G401 (cell line): ENCODE data around the gene GEMIN4. TPM values are rescaled to one million over a fixed set of nuclear protein-coding genes. Genes with fewer than 3 reads are reported as not detected.
A peak's percentile ranks its signal among the peaks of the same experiment; 100 is the strongest.
"Not testable (repeated sequence)": the region's sequence is repeated elsewhere in the genome, so short reads cannot be mapped to it uniquely, and the experiment has no call there.

Experiments
- DNase-seq: peaks from one replicate; pipeline ENCODE4 v3.0.0-alpha.2; 2015; ENCODE audit warnings: low spot score
- in situ Hi-C: cut with HindIII; loops from 2 replicates; pipeline ENCODE4 v1.10.0; 2016; ENCODE audit warnings: low sequenced_read_pairs, mixed read lengths
- total RNA-seq: library from RNA; depleted of rRNA; stranded (reverse); fragments of >200 nt; shearing (Covaris generic); gene quantifications from 2 replicates; pipeline ENCODE4 v1.2.3, GENCODE V29; 2014

Gene GEMIN4
- total RNA-seq, 1 experiment from 2014 or later, result 39.9 TPM

GRCh38 chr17:781805-782731, 30.0 kb upstream of the GEMIN4 start, which contains the start of the genes GLOD4 and MRM3:
Gene GLOD4, minus strand, starts transcription at chr17:782280. Its CDS starts 25 bp downstream, at chr17:782255.
Gene MRM3, plus strand, starts transcription at chr17:782353. Its CDS starts 26 bp downstream, at chr17:782379.
- in situ Hi-C loops, result no loop called here

GRCh38 chr17:778096-778495, 26.0 kb upstream of the GEMIN4 start:
- no peak for DNase-seq
- in situ Hi-C loops, result no loop called here

More at GRCh38 chr17:781805-782731, 30.0 kb upstream of the GEMIN4 start, which contains the start of the genes GLOD4 and MRM3:
- DNase-seq, result peak; percentile 85

DNA sequence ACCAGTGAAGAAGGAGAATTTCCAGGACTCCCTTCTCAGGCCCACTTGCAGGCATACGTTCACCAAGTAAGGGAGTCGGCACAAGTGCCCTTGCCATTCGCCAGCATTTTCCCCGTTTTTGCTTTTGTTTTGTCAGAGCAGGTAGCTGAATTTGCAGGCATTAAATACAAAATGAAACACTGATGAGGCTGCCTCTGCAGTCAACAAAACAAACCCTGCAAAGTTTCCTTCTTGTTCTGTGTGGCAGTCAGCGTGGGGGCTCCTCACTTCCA, 22.2 kb upstream of the GEMIN4 start:
- in situ Hi-C loops, result loop anchor here (25.0 kb wide), 1 partner anchor 213 kb away; the partner anchor contains the start of genes NXN and TIMM22
- DNase-seq, result no peak

GRCh38 chr17:773467-774312, 21.6 kb upstream of the GEMIN4 start:
- in situ Hi-C loops, result loop anchor here (25.0 kb wide), 1 partner anchor 214 kb away; the partner anchor contains the start of genes NXN and TIMM22
- no peak for DNase-seq

- in situ Hi-C loops, result loop anchor here (25.0 kb wide), 1 partner anchor 214 kb away; the partner anchor contains the start of genes NXN and TIMM22
- DNase-seq, result no peak
Observed at GRCh38 chr17:773016-773415, 21.0 kb upstream of the GEMIN4 start.

GRCh38 chr17:767076-767475, 15.0 kb upstream of the GEMIN4 start:
- no peak for DNase-seq
- in situ Hi-C loops, result loop anchor here (25.0 kb wide), 1 partner anchor 220 kb away; the partner anchor contains the start of genes NXN and TIMM22

- no peak for DNase-seq
- in situ Hi-C loops, result loop anchor here (25.0 kb wide), 1 partner anchor 227 kb away; the partner anchor contains the start of genes NXN and TIMM22
Observed at GRCh38 chr17:760371-760770, 8.3 kb upstream of the GEMIN4 start.

- in situ Hi-C loops, result loop anchor here (25.0 kb wide), 1 partner anchor 227 kb away; the partner anchor contains the start of genes NXN and TIMM22
- DNase-seq, result no peak
Observed at GRCh38 chr17:759964-760363, 7.9 kb upstream of the GEMIN4 start.

DNA sequence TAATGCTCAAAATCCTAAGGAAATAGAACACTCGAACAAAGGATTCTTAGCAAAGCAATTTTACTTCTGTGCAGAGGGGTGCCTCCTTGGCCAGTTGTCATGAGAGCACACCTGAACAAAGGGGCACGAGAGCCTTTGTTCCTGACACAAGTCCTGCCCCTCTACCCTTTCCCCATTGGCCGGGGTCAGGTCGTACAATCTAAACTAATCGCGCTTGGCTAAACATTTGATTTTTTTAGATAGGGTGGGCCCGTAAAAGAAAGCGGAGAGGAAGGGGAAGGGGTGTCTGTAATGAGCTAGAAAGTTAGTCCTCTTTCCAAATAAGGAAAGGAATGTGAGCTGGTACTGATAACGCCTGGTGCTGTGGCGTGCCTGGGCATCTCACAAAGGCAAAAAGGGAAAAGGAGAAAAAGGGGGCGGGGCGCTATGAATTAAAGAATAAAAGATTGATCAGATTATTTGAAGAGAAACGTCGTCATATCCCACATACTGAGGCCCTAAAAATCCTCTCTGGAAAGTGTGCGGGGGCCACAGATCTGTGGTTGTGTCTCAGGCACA, 4.0 kb upstream of the GEMIN4 start:
- in situ Hi-C loops, result loop anchor here (25.0 kb wide), 1 partner anchor 231 kb away; the partner anchor contains the start of genes NXN and TIMM22

GRCh38 chr17:755319-755961, 3.4 kb upstream of the GEMIN4 start:
- not testable (repeated sequence) for DNase-seq
- in situ Hi-C loops, result loop anchor here (25.0 kb wide), 1 partner anchor 232 kb away; the partner anchor contains the start of genes NXN and TIMM22

More for the DNA sequence above, 4.0 kb upstream of the GEMIN4 start:
- DNase-seq, result not testable (repeated sequence)

- no peak for DNase-seq
- in situ Hi-C loops, result loop anchor here (25.0 kb wide), 1 partner anchor 234 kb away; the partner anchor contains the start of genes NXN and TIMM22
Observed at GRCh38 chr17:753418-753817, 1.4 kb upstream of the GEMIN4 start.

GRCh38 chr17:752620-753219, 656 bp upstream of the GEMIN4 start:
- DNase-seq, result peak; percentile 62

DNA sequence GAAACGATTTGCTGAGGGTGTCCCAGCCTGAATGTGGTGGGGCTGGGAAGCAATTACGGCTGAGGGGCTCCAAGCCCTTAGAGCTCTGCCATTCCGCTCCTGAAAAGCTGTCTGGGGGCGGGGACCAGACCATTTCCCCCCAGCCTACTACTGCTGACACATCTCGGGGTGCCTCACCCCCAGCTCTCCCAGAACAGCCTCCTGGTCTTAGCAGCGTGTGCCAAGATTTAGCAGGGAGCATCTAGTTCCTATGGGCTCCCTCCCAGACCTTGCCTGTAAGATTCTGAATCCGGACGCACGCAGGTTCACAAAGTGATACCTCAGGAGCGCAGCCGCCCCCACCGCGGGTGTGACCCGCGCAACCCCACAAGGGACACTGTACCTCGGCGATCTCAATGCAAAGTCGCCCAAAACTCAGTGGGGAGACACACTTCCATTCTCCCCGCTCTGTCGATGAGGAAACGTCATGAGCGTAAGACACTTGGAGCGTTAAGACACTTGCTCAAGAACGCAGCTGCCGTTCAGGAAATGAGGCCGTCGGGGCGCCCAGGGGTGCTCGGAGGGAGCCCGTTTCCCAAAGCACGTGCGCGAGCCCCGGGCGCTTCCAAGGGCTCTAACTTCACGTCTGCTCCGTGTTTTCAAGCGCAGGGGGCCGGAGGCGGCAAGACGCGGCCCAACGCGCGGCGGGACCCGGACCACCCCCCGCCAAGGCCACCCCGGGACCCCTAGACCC, 629 bp downstream of the GEMIN4 start:
- no peak for DNase-seq
- in situ Hi-C loops, result loop anchor here (25.0 kb wide), 1 partner anchor 236 kb away; the partner anchor contains the start of genes NXN and TIMM22

More at GRCh38 chr17:752620-753219, 656 bp upstream of the GEMIN4 start:
- in situ Hi-C loops, result loop anchor here (25.0 kb wide), 1 partner anchor 235 kb away; the partner anchor contains the start of genes NXN and TIMM22

DNA sequence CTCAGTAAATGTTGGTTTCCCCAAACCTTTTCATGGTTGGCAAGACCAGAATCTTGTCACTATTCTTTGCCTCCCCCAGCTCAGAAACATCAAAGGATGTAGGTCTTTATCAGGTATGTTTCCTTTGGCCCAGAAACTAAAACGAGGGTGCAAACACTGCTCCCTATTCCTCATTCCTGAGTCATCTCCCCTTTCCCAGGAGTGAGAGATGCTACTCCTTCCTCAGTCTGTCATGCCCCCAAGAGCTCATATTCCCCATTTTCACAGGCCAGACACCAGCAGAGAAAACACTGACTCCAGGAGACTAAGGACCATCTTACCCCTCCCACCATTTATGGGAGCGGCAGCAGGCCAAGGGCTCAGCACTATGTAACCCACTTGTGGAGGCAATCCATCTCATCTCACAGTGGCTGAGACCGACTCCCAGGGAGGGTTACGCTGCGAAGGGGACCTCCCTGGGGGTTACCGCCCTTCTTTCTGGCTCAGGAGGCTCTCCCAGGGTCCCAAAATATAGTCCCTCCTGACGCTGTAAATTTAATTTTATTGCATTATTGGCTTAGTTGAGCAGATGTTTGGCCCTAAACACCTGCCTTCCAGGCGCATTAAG, 1.5 kb downstream of the GEMIN4 start:
- in situ Hi-C loops, result loop anchor here (25.0 kb wide), 1 partner anchor 237 kb away; the partner anchor contains the start of genes NXN and TIMM22
- no peak for DNase-seq

- in situ Hi-C loops, DNase-seq: not testable (repeated sequence)
Observed at GRCh38 chr17:749359-749758, 2.7 kb downstream of the GEMIN4 start.

- DNase-seq, in situ Hi-C loops: not testable (repeated sequence)
Observed at GRCh38 chr17:748604-749003, 3.5 kb downstream of the GEMIN4 start.
